ENCODE data around the gene BST2.

GRCh38 chr19:17365361-17365760 lies 40.1 kb downstream of the BST2 start:
- TF ChIP-seq EZH2 (IDR thresholded peaks at IDR 0.05) (no peak), CTCF (IDR thresholded peaks at IDR 0.05) (no peak)

Measured in neural progenitor cell (in vitro differentiated cells).